ENCODE data around the gene UNC5CL.

DNA sequence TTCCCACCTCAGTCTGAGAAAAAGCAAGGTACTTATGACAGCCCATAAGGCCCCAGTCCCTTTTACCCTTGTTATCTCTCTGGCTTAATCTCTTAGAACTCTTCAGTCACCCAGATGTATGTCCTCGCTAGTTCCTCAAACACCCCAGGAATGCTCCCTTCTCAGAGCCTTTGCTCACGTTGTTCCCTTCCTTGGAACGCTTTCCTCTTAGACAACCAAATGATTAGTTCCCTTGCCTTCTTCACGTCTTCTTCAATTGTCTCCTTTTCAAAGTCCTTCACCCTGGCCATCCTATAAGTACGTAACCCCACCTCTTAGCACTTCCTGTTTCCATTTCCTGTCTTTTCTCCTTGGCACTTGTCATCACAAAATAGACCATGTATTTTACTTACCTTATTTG is 12.9 kb upstream of the UNC5CL start:
- no peak for TF ChIP-seq CTCF (optimal IDR thresholded peaks at IDR 0.05 in 1 of 3, IDR thresholded peaks at IDR 0.05 in 1 of 3, conservative IDR thresholded peaks at IDR 0.05 in 1 of 3; ENCODE audit: extremely low read depth in 1 of 3, insufficient read depth in 2 of 3, low read length in 3 of 3)
- no peak for TF ChIP-seq EZH2 (IDR thresholded peaks at IDR 0.05; ENCODE audit: low read length)

Measured in keratinocyte (primary cell).